SK-N-SH (cell line): ENCODE results near the gene ZNF689. TPM values are rescaled to one million over a fixed set of nuclear protein-coding genes. Genes with fewer than 3 reads are reported as not detected.

Experiments
- CTCF ChIA-PET: fragments of 300-600, 350-600 bp; formaldehyde crosslinking; extraction: SDS; loops from one replicate; lab custom pipeline; 2021; lab: Yijun Ruan, JAX
- POLR2A ChIA-PET: fragments of 350-600 bp; sonication (Branson Sonifier 250); formaldehyde crosslinking; extraction: SDS; loops from one replicate; lab custom pipeline; 2020; ENCODE audit warnings: antibody characterized with exemption, inconsistent platforms; lab: Yijun Ruan, JAX
- DNase-seq: peaks from one replicate; pipeline ENCODE4 v3.0.0; 2012
- H2AFZ ChIP-seq: fragments of 200-600 bp; sonication (generic); 2 replicates; pipeline ENCODE4 v1.8.1; 2016; ENCODE audit warnings: antibody characterized with exemption, mild to moderate bottlenecking, low read depth
- H3F3A ChIP-seq: fragments of 200-600 bp; sonication (generic); replicated peaks from 2 replicates; pipeline ENCODE3; 2016; ENCODE audit warnings: antibody characterized with exemption, mild to moderate bottlenecking; ENCODE audit not compliant: insufficient read depth
- H3K27ac ChIP-seq, 2 experiments: fragments of 200-500 bp in 1 of 2; fragments of 200-600 bp in 1 of 2; sonication (Bioruptor generic) in 1 of 2; sonication (generic), shearing (Covaris generic) in 1 of 2; 2 replicates each; pipeline versions ENCODE4 v1.5.1 to v1.6.1; 2014 to 2016; ENCODE audit warnings: low read depth in 2 of 2, inconsistent platforms in 1 of 2, low read length in 1 of 2, mild to moderate bottlenecking in 1 of 2, mixed read lengths in 1 of 2
- H3K27me3 ChIP-seq: fragments of 200-600 bp; sonication (generic), shearing (Covaris generic); 2 replicates; pipeline ENCODE4 v1.6.1; 2016; ENCODE audit warnings: mixed run types; ENCODE audit not compliant: insufficient read depth
- H3K36me3 ChIP-seq, 2 experiments: fragments of 200-500 bp in 1 of 2; fragments of 200-600 bp in 1 of 2; sonication (Bioruptor generic) in 1 of 2; sonication (generic) in 1 of 2; replicated peaks in 1 of 2; 2 replicates each; pipeline versions ENCODE3 to v1.5.1; 2014 to 2016; ENCODE audit warnings: low read length in 1 of 2, mild to moderate bottlenecking in 1 of 2; ENCODE audit not compliant: insufficient read depth in 2 of 2, control insufficient read depth in 1 of 2
- H3K4me1 ChIP-seq, 2 experiments: fragments of 200-500 bp in 1 of 2; fragments of 200-600 bp in 1 of 2; sonication (Bioruptor generic) in 1 of 2; sonication (generic), shearing (Covaris generic) in 1 of 2; 2 replicates each; pipeline versions ENCODE4 v1.5.1 to v1.6.1; 2014 to 2016; ENCODE audit warnings: low read depth in 1 of 2, low read length in 1 of 2, mixed run types in 1 of 2; ENCODE audit not compliant: insufficient read depth in 2 of 2, control insufficient read depth in 1 of 2
- H3K4me2 ChIP-seq: fragments of 200-600 bp; sonication (generic), shearing (Covaris generic); 2 replicates; pipeline ENCODE4 v1.6.1; 2017; ENCODE audit warnings: mixed run types
- H3K4me3 ChIP-seq, 2 experiments: fragments of 200-500 bp in 1 of 2; fragments of 200-600 bp in 1 of 2; sonication (Bioruptor generic) in 1 of 2; sonication (generic), shearing (Covaris generic) in 1 of 2; 2 replicates each; pipeline versions ENCODE4 v1.5.1 to v1.8.1; 2014 to 2016; ENCODE audit warnings: low read depth in 2 of 2, inconsistent platforms in 1 of 2, low read length in 1 of 2, mild to moderate bottlenecking in 1 of 2, mixed read lengths in 1 of 2, moderate library complexity in 1 of 2
- H3K79me2 ChIP-seq: fragments of 200-600 bp; sonication (generic); 2 replicates; pipeline ENCODE4 v1.8.1; 2017; ENCODE audit warnings: mild to moderate bottlenecking; ENCODE audit not compliant: insufficient read depth
- H3K9ac ChIP-seq: fragments of 200-600 bp; sonication (generic); 2 replicates; pipeline ENCODE4 v1.6.1; 2017; ENCODE audit warnings: mixed run types
- H3K9me2 ChIP-seq: fragments of 200-600 bp; sonication (generic); 2 replicates; pipeline ENCODE4 v1.6.1; 2017; ENCODE audit warnings: mixed run types
- H3K9me3 ChIP-seq: fragments of 200-600 bp; sonication (generic); 2 replicates; pipeline ENCODE4 v1.6.1; 2017; ENCODE audit warnings: mixed run types, mild to moderate bottlenecking, moderate library complexity
- H4K20me1 ChIP-seq: fragments of 200-600 bp; sonication (generic); 2 replicates; pipeline ENCODE4 v1.6.1; 2017; ENCODE audit warnings: mild to moderate bottlenecking, mixed run types; ENCODE audit not compliant: insufficient read depth
- CHD2 ChIP-seq: fragments of 150-350 bp; IDR thresholded peaks from 2 replicates; pipeline ENCODE4 v1.6.1; 2018; ENCODE audit warnings: low read length; ENCODE audit not compliant: partially characterized antibody
- CTCF ChIP-seq: fragments of 200-600 bp; sonication (generic); IDR thresholded peaks from 2 replicates; pipeline ENCODE4 v1.6.1; 2017; ENCODE audit warnings: antibody characterized with exemption, mild to moderate bottlenecking, moderate library complexity
- ELF1 ChIP-seq: IDR thresholded peaks from 2 replicates; pipeline ENCODE4 v1.4.0; 2012
- FOSL2 ChIP-seq: IDR thresholded peaks from 2 replicates; pipeline ENCODE4 v1.4.0; 2012; ENCODE audit warnings: low read depth, mild to moderate bottlenecking, moderate library complexity, borderline replicate concordance
- FOXJ3 ChIP-seq: sonication (generic); formaldehyde crosslinking; IDR thresholded peaks from 2 replicates; pipeline ENCODE4 v1.5.1; 2020; ENCODE audit warnings: mild to moderate bottlenecking, missing genetic modification reagents
- FOXM1 ChIP-seq: IDR thresholded peaks from 2 replicates; pipeline ENCODE4 v1.4.0; 2012; ENCODE audit warnings: low read depth, mild to moderate bottlenecking
- GABPA ChIP-seq: IDR thresholded peaks from 2 replicates; pipeline ENCODE4 v1.4.0; 2012; ENCODE audit warnings: low read depth, mild to moderate bottlenecking
- GATA2 ChIP-seq: sonication (generic); formaldehyde crosslinking; IDR thresholded peaks from 2 replicates; pipeline ENCODE4 v1.5.0; 2020; ENCODE audit warnings: mild to moderate bottlenecking, missing genetic modification reagents
- JUND ChIP-seq: IDR thresholded peaks from 2 replicates; pipeline ENCODE4 v1.4.0; 2012
- MXI1 ChIP-seq: IDR thresholded peaks from 2 replicates; pipeline ENCODE4 v1.6.1; 2012; ENCODE audit warnings: mild to moderate bottlenecking, low read depth, low read length, improper control_type of control experiment
- NFIC ChIP-seq: IDR thresholded peaks from 2 replicates; pipeline ENCODE4 v1.4.0; 2012; ENCODE audit warnings: borderline replicate concordance
- NRF1 ChIP-seq: IDR thresholded peaks from 2 replicates; pipeline ENCODE4 v1.6.1; 2012; ENCODE audit warnings: low read depth, mild to moderate bottlenecking, low read length
- POLR2AphosphoS5 ChIP-seq: IDR thresholded peaks from 2 replicates; pipeline ENCODE4 v1.6.1; 2012; ENCODE audit warnings: low read depth, low read length
- RAD21 ChIP-seq: IDR thresholded peaks from 2 replicates; pipeline ENCODE4 v1.6.1; 2012; ENCODE audit warnings: mild to moderate bottlenecking, low read length
- RCOR1 ChIP-seq: fragments of 150-350 bp; IDR thresholded peaks from 2 replicates; pipeline ENCODE4 v1.6.1; 2017; ENCODE audit warnings: antibody characterized with exemption, low read length
- REST ChIP-seq: IDR thresholded peaks from 2 replicates; pipeline ENCODE4 v1.6.1; 2012; ENCODE audit warnings: mild to moderate bottlenecking, low read depth, low read length, moderate library complexity
- TAF1 ChIP-seq: IDR thresholded peaks from 2 replicates; pipeline ENCODE4 v1.6.1; 2012; ENCODE audit warnings: low read depth, mild to moderate bottlenecking, low read length, moderate library complexity, borderline replicate concordance
- TCF12 ChIP-seq: IDR thresholded peaks from 2 replicates; pipeline ENCODE4 v1.4.0; 2012
- USF1 ChIP-seq: IDR thresholded peaks from 2 replicates; pipeline ENCODE4 v1.4.0; 2012; ENCODE audit warnings: low read depth, borderline replicate concordance
- YY1 ChIP-seq: IDR thresholded peaks from 2 replicates; pipeline ENCODE4 v1.4.0; 2012; ENCODE audit warnings: low read depth, mild to moderate bottlenecking
- WGBS: methylation state at CpG from one replicate; pipeline ENCODE4 v1.1.6; 2017; ENCODE audit warnings: low lambda C conversion rate; 5-methylcytosine and 5-hydroxymethylcytosine counted together
- polyA plus RNA-seq, 3 experiments: library from polyadenylated mRNA; depleted of rRNA; stranded (reverse); fragments of >200 nt; gene quantifications; 2 replicates each; pipeline ENCODE4 v1.2.3, GENCODE V29; 2012

The ZNF689 gene
- polyA plus RNA-seq, 1 of the 3 experiments (the other 2 are of a cell fraction), result 2.9 TPM

- DNase-seq, result no peak
- Histone ChIP-seq H3K79me2 (no peaks in the 10 kb centered on the region), H3K4me2 (no peak overlapping the region), H4K20me1 (no peaks in the 10 kb centered on the region), H3K27me3 (no peaks in the 10 kb centered on the region), H3F3A (peaks cover under 1% of the 10 kb centered on the region), H3K9ac (no peak overlapping the region), H2AFZ (no peak overlapping the region), H3K9me2 (no peaks in the 10 kb centered on the region), H3K4me3 (no peak overlapping the region), H3K36me3 (no peaks in the 10 kb centered on the region), H3K27ac (no peak overlapping the region), H3K4me1 (no peaks in the 10 kb centered on the region), H3K9me3 (no peaks in the 10 kb centered on the region)
- POLR2A ChIA-PET, result no interaction called here
- CTCF ChIA-PET, result interaction anchor here (1.7 kb wide), 1 partner anchor 16 kb away, joined by 6 read pairs; no protein-coding TSS in a partner anchor
- WGBS, result 67% methylated on average over 3 of the region's 4 CpGs
- no peak for TF ChIP-seq USF1
- TF ChIP-seq NFIC, result no peak
- TF ChIP-seq RAD21, result no peak
- TF ChIP-seq ELF1, result no peak
- TF ChIP-seq POLR2AphosphoS5, result no peak
- no peak for TF ChIP-seq FOXM1
- TF ChIP-seq CHD2, result no peak
- TF ChIP-seq RCOR1, result no peak
- TF ChIP-seq JUND, result no peak
- no peak for TF ChIP-seq TCF12
- no peak for TF ChIP-seq FOSL2
- TF ChIP-seq GATA2 (CRISPR knock-in tag), result no peak
- no peak for TF ChIP-seq CTCF
- no peak for TF ChIP-seq REST
- no peak for TF ChIP-seq YY1
- TF ChIP-seq FOXJ3 (CRISPR knock-in tag), result no peak
- TF ChIP-seq TAF1, result no peak
- no peak for TF ChIP-seq NRF1
- no peak for TF ChIP-seq MXI1
- no peak for TF ChIP-seq GABPA
Measured at GRCh38 chr16:30644334-30644830, 34.2 kb upstream of the ZNF689 start.
